Inflammatory macrophage treated with lipopolysaccharide for 4 hours (primary cell): Measurements from ENCODE around the gene SLC22A23.
A peak's percentile ranks its signal among the peaks of the same experiment; 100 is the strongest.
"Not testable (repeated sequence)": the region's sequence is repeated elsewhere in the genome, so short reads cannot be mapped to it uniquely, and the experiment has no call there.

Experiments used
- DNase-seq: peaks from one replicate; pipeline ENCODE4 v3.0.0-alpha.2; 2020

The SLC22A23 gene

GRCh38 chr6:3259491-3259958 lies 197.3 kb downstream of the SLC22A23 start:
- peak; percentile 42 for DNase-seq

- peak; percentile 90 for DNase-seq
Observed at GRCh38 chr6:3258720-3259490, 197.9 kb downstream of the SLC22A23 start, which contains the start of gene PSMG4. Gene PSMG4, plus strand, starts transcription at chr6:3258947. Its CDS starts 76 bp downstream, at chr6:3259023.

GRCh38 chr6:3258201-3258600 lies 198.6 kb downstream of the SLC22A23 start:
- DNase-seq: no peak

GRCh38 chr6:3253597-3253961 lies 203.3 kb downstream of the SLC22A23 start:
- DNase-seq: no peak

GRCh38 chr6:3252861-3253596 lies 203.8 kb downstream of the SLC22A23 start:
- DNase-seq: peak; percentile 23

- DNase-seq: peak; percentile 21
Observed at GRCh38 chr6:3252369-3252768, 204.5 kb downstream of the SLC22A23 start.

- DNase-seq: peak; percentile 64
Observed at GRCh38 chr6:3251462-3252314, 205.2 kb downstream of the SLC22A23 start.

GRCh38 chr6:3250231-3250675 lies 206.6 kb downstream of the SLC22A23 start:
- DNase-seq: no peak

- DNase-seq: no peak
Observed at GRCh38 chr6:3249821-3250220, 207.0 kb downstream of the SLC22A23 start.

- DNase-seq: no peak
Observed at GRCh38 chr6:3247255-3248146, 209.3 kb downstream of the SLC22A23 start.

- DNase-seq: no peak
Observed at GRCh38 chr6:3245216-3245615, 211.6 kb downstream of the SLC22A23 start.

- DNase-seq: not testable (repeated sequence)
Observed at GRCh38 chr6:3244832-3245161, 212.1 kb downstream of the SLC22A23 start.

GRCh38 chr6:3244003-3244831 lies 212.6 kb downstream of the SLC22A23 start:
- DNase-seq: no peak

- no peak for DNase-seq
Observed at GRCh38 chr6:3242768-3243167, 214.1 kb downstream of the SLC22A23 start.

- not testable (repeated sequence) for DNase-seq
Observed at GRCh38 chr6:3241745-3242144, 215.1 kb downstream of the SLC22A23 start.

GRCh38 chr6:3240595-3240994 lies 216.3 kb downstream of the SLC22A23 start:
- DNase-seq: no peak

GRCh38 chr6:3239110-3239830 lies 217.6 kb downstream of the SLC22A23 start:
- no peak for DNase-seq

- peak; percentile 59 for DNase-seq
Observed at GRCh38 chr6:3237761-3238662, 218.8 kb downstream of the SLC22A23 start.

- DNase-seq: no peak
Observed at GRCh38 chr6:3236005-3236404, 220.8 kb downstream of the SLC22A23 start.
